22Rv1 (cell line): ENCODE results near the gene PPM1G.

Experiments used
- H3K27ac ChIP-seq: fragments of 450-650 bp; 2 replicates; pipeline ENCODE4 v1.5.1; 2017
- ZFX ChIP-seq: fragments of 450-650 bp; IDR thresholded peaks from 2 replicates; pipeline ENCODE4 v1.6.1; 2017; ENCODE audit warnings: antibody characterized with exemption, borderline replicate concordance
- TF ChIP-seq, protein P1 (sequence below): fragments of 450-650 bp; IDR thresholded peaks from 2 replicates; pipeline ENCODE4 v1.5.1; 2017; ENCODE audit warnings: mild to moderate bottlenecking

PPM1G gene

DNA sequence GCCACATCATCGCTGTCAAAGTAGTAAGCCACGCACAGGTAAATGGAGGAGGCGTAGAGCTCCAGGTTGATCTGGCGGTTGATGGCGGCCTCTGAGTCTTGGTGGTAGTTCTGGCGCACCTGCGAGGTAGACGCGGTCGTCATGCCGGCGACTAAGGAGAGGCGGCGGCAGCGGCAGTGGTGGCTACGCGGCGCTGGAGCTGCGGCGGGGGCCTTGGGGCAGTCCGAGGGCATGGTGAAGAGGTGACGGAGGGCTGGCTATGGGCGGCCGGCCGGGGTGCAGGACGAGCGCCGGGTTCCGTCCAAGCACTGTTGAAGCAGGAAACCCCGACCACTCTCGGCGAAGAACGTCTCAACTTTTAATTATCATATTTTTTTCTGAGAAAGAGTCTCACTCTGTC, 16.2 kb downstream of the PPM1G start:
- no peak overlapping the region for H3K27ac ChIP-seq
- no peak for TF ChIP-seq ZFX
- TF ChIP-seq, protein P1, sequence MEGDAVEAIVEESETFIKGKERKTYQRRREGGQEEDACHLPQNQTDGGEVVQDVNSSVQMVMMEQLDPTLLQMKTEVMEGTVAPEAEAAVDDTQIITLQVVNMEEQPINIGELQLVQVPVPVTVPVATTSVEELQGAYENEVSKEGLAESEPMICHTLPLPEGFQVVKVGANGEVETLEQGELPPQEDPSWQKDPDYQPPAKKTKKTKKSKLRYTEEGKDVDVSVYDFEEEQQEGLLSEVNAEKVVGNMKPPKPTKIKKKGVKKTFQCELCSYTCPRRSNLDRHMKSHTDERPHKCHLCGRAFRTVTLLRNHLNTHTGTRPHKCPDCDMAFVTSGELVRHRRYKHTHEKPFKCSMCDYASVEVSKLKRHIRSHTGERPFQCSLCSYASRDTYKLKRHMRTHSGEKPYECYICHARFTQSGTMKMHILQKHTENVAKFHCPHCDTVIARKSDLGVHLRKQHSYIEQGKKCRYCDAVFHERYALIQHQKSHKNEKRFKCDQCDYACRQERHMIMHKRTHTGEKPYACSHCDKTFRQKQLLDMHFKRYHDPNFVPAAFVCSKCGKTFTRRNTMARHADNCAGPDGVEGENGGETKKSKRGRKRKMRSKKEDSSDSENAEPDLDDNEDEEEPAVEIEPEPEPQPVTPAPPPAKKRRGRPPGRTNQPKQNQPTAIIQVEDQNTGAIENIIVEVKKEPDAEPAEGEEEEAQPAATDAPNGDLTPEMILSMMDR: no peak

DNA sequence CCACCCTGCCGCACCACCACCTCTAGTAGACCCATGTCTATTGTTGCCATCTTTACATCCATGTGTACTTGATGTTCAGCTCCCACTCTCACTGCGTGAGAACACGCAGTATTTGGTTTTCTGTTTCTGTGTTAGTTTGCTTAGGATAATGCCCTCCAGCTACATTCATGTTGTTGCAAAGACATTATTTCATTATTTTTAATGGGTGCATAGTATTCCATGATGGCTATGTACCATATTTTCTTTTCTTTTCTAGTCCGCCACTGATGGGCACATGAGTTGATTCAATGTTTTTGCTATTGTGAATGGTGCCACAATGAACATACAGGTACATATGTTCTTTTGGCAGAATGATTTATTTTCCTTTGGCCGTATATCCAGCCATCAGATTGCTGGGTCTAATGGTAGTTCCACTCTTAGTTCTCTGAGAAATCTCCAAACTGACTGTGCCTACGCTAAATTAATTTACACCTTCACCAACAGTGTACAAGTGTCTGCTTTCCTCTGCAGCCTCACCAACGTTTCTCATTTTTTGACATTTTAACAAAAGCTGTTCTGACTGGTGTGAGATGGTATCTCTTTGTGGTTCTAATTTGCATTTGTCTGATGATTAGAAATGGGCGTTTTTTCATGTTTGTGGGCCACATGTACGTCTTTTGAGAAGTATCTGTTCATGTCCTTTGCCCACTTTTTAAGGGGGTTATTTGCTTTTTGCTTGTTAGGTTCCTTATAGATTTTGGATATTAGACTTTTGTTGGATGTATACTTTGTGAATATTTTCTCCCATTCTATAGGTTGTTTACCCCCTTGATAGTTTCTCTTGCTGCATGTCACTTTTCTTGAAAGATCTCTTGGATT, 18.3 kb downstream of the PPM1G start:
- TF ChIP-seq ZFX: no peak
- TF ChIP-seq, protein P1: no peak
- H3K27ac ChIP-seq: no peak overlapping the region

DNA sequence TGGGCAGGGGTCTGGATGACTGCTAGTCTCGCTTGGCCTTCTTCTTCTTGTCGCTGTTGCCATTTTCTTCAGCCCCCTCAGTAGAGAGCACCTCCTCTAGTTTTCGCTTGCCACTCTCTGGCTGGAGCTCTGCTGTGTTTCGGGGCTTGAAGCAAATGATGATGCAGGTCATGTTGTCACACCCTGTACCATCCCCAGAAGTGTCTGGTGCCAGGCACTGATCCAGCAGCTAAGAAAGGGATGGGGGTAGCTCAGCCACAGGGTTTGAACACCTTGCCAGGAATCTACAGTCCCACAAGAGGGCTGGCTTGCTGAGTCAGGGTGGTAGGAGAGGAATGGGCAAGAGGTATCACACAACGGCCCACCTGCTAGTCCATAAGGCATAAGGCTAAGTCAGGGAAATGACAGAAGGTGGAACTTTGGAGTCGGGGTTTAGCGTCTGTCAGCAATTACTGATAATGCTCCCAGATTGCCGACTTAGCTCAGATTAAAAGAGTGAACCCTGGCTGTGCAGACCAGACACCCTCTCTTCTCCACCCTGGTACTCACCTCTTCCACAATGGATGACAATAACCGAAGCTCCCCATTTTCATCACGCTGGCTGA, 27.7 kb downstream of the PPM1G start:
- TF ChIP-seq, protein P1: no peak
- TF ChIP-seq ZFX: no peak
- peak overlapping the region; percentile 92 for H3K27ac ChIP-seq

DNA sequence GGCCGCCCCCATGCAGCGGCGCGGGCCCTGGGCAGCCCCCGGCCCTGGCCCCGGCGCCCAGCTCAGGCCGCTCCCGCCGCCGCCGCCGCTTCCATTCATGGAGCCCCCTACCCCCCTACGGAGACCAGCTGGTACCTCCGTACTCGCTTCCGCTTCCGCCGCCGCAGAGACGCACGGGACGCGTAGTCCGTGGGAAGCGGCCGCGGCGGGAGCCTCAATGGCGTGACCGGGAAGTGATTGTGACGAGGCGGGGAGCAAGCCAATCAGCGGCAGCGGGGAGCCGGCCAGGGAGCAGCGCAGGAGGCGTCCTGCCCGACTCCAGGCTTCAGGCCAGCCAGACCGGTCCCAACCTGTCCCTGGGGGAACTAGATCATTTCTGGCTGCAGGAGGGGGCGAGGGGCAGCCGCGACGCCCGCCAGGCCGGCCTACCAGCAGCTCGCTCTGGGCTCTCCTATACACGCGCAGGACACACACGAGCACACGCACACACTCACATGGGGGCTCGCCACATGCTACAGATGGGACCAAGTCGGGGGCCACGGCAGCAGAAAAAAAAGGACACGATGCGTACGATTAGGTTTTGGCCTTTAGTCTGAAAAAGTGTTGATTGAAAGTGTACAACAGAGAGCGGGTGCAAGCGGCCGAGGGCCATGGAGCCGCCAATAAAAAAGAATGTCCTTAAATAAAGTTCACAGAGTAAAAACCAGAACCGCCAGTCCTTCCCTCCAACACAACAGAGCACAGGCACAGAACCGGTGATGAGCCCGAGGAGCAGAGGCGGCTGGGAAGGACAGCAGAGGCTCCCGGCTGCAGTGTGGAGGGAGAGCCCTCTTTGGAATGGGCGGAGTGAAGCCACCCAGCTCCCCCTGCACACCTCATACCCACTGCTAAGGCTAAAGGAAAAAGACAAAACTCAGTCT, 28.5 kb downstream of the PPM1G start, which contains the start of gene ZNF513:
ZNF513 (minus strand) TSS at position 109 of the 920 bp plus-strand sequence. CDS start 208 bp downstream, outside the sequence.
- H3K27ac ChIP-seq: peak within 1 kb of the TSS; percentile 92
- TF ChIP-seq, protein P1: no peak
- TF ChIP-seq ZFX: no peak

DNA sequence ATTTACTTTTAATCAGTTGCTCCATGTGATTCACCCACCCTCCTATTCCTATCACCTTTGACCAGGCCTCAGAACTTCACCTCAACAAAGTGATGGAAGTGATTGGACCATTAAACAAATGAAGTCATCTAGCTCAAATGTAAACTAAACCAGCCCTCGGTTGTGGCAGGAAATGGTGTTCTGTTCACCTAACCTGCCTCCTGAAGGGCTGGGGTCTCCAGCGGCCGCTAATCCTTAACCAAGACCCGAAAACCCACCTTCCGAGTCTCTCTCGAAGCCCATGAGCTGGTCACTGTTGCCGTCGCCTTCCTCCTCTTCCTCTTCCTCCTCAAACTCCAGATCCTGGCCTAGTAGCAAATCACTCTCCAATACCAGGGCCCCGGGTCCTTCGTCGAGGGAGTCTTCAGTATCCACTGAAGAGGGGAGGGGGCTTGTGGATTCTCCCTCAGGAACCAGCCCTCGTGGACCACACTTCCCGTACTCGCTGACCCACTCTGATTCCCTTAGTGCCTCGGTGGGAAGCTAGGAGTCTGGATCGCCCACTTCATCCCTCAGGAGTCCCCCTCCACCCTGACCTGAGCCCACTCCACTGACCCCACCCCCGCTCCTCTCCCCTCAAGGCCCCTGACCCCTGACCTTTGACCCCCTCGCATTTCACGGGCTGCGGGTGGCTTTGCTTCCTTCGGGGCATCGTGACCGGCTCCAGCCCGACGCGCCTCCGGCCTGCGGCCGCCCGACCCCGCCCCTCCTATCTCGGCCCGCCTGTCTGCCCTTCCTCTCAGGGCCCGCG, 29.4 kb downstream of the PPM1G start:
- peak overlapping the region; percentile 92 for H3K27ac ChIP-seq
- no peak for TF ChIP-seq ZFX
- TF ChIP-seq, protein P1: no peak

DNA sequence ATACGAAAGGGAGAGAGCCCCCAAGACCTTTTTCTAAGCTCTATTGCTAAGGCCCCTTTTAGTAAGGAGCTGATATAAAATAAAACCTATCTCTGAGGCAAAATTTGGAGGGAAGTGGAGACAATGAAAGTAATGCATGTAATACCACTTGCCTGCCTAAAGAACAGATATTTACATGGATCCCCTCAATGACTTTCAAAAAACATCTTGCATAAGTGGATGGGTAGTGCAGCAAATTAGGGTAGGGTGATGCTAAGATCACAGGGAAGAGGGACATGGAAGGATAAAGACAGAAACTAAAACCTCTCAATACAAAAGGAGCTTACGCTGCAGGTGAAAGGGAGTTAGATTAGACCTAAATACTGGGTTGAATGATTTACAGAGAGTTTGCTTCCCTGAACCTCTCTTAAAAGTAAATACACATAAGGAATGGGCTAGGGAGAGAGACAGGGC, 30.0 kb downstream of the PPM1G start:
- H3K27ac ChIP-seq: peak overlapping the region; percentile 92
- TF ChIP-seq, protein P1: no peak
- TF ChIP-seq ZFX: no peak
